GM18505 (cell line): ENCODE results near the gene VCL.
"Not testable (repeated sequence)": the region's sequence is repeated elsewhere in the genome, so short reads cannot be mapped to it uniquely, and the experiment has no call there.

ENCODE experiments used
- ATAC-seq: cut with Tn5 transposase; IDR thresholded peaks from one replicate; pipeline ENCODE4 v1.9.1; 2021; ENCODE audit not compliant: unreplicated experiment
- POLR2A ChIP-seq: IDR thresholded peaks from 4 replicates; pipeline ENCODE4 v1.6.1; 2011; ENCODE audit warnings: borderline replicate concordance; ENCODE audit not compliant: insufficient read depth, insufficient read length; ENCODE audit errors: extremely low read depth

VCL gene

GRCh38 chr10:74049955-74050354 is 52.0 kb downstream of the VCL start:
- no peak for ATAC-seq
- TF ChIP-seq POLR2A: no peak

- TF ChIP-seq POLR2A: no peak
- ATAC-seq: no peak
Measured at GRCh38 chr10:74050653-74051052, 52.7 kb downstream of the VCL start.

GRCh38 chr10:74051736-74052342 is 53.9 kb downstream of the VCL start:
- TF ChIP-seq POLR2A: no peak
- ATAC-seq: no peak

GRCh38 chr10:74052994-74053393 is 55.1 kb downstream of the VCL start:
- no peak for TF ChIP-seq POLR2A
- no peak for ATAC-seq

- ATAC-seq: no peak
- no peak for TF ChIP-seq POLR2A
Measured at GRCh38 chr10:74055383-74056049, 57.6 kb downstream of the VCL start.

GRCh38 chr10:74056050-74056818 is 58.3 kb downstream of the VCL start:
- ATAC-seq: peak; percentile 60
- no peak for TF ChIP-seq POLR2A

GRCh38 chr10:74058071-74058470 is 60.2 kb downstream of the VCL start:
- ATAC-seq: peak; percentile 43
- no peak for TF ChIP-seq POLR2A

GRCh38 chr10:74058658-74059057 is 60.7 kb downstream of the VCL start:
- no peak for ATAC-seq
- TF ChIP-seq POLR2A: no peak

GRCh38 chr10:74061104-74061503 is 63.2 kb downstream of the VCL start:
- ATAC-seq: no peak
- TF ChIP-seq POLR2A: no peak

- ATAC-seq: not testable (repeated sequence)
Measured at GRCh38 chr10:74061978-74062377, 64.1 kb downstream of the VCL start.

GRCh38 chr10:74063256-74063655 is 65.3 kb downstream of the VCL start:
- ATAC-seq: no peak
- TF ChIP-seq POLR2A: no peak

- no peak for ATAC-seq
- no peak for TF ChIP-seq POLR2A
Measured at GRCh38 chr10:74067373-74068352, 69.7 kb downstream of the VCL start.

- TF ChIP-seq POLR2A: no peak
- no peak for ATAC-seq
Measured at GRCh38 chr10:74071157-74071556, 73.2 kb downstream of the VCL start.

- no peak for ATAC-seq
- no peak for TF ChIP-seq POLR2A
Measured at GRCh38 chr10:74072503-74072902, 74.6 kb downstream of the VCL start.

GRCh38 chr10:74075906-74076305 is 78.0 kb downstream of the VCL start:
- no peak for ATAC-seq

More at GRCh38 chr10:74075906-74076305, 78.0 kb downstream of the VCL start:
- TF ChIP-seq POLR2A: no peak
